HG03280 (cell line): ENCODE results near the gene PRR33.

Experiments
- ATAC-seq: cut with Tn5 transposase; IDR thresholded peaks from one replicate; pipeline ENCODE4 v1.9.1; 2021; ENCODE audit warnings: mild to moderate bottlenecking, moderate library complexity; ENCODE audit not compliant: unreplicated experiment

Gene PRR33

DNA sequence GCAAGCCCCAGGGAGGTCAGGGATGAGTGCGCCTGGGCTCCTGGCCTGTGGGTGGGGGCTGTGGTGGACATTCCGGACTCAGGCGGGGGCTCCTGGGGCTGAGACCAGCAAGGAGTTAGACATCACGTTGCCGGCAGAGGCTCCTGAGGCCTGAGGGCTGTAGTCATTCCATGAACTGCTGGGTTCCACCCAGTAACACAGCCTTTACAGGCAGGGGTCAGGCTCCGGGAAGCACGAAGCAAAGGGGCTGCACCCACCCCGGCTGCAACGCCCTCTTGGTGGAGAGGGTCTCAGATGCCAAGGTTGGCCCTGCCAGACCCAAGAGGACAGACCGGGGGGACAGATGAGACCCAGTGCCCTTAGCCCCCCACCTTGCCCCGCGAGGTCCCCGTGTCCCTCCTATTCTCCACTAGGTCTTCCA lies 36.8 kb upstream of the PRR33 start:
- no peak for ATAC-seq

GRCh38 chr11:1927848-1928469 lies 36.3 kb upstream of the PRR33 start:
- ATAC-seq = no peak

DNA sequence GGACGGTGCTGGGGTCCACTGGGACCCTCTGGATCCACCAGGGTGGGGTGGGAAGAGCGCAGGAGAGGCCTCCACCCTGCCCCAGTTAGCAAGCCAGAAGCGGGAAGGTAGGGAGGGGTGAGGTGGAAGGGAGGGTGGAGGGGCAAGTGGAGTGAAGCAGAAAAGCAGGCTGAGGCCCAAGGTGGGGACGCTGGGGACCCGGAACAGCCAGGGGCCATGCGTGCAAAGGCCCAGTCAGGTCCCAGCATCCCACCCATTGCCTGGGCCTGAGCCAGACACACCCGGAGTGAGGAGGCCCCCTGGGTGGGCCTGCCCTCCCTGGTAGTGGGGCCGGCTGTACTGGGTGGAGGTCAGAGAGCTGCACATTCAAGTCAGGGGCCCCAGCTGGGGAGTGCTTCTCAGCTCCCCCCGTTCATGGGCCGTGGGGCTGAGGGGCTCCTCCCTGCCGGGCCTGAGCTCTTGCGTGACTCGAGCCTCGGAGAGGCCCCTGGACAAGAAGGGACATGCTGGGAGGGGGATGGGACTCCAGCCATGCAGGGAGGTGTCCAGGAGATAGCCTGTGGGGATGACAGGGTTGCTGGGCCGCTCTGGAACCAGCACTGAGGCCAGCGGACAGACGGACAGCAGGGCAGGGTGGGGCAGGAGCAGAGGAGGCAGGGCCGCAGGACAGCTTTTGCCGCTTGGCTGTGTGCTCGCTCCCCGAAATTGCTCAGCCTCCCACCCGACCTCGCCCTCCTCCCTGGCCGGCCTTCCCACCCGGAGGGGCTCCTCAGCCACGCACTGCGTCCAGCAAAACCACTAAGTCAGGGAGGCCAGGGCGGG lies 35.5 kb upstream of the PRR33 start:
- ATAC-seq = no peak

- ATAC-seq = no peak
Measured at GRCh38 chr11:1926156-1927025, 34.7 kb upstream of the PRR33 start.

DNA sequence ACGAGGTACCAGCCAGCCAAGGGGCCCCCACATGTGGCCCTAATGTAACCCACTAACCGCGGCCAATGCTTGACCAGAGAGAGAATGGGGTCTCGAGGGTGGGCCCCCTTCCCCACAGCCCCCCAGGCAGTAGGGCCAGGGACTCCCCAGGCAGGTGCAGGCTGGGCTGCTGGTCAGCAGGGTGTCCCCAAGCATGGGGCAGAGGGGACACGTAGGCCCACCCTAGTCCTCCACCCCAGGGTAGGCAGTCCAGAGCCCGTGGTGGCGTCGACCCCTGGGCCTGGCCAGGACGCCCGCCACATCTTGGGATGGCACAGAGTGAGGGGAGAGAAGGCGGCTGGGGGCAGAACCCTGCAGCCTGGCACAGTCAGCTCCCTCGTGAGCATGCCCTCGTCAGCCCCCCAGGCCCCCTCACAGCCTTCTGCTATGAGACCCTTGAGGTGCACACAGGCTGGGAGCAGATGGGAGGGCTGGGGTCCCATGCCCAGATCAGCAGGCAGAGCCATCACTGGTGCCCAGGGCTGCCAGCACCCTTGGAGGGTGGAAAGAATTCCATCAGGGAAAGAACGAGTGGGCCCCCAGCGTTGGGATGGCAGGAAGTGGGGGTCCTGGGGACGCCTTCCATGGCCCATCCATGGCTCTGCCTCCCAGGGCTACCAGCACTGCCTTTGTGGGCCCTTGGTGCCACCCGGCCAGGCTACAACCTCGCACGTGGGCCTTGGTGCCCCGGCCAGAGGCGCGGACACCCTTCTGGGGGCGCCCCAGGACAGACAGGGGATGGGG lies 33.9 kb upstream of the PRR33 start:
- no peak for ATAC-seq

DNA sequence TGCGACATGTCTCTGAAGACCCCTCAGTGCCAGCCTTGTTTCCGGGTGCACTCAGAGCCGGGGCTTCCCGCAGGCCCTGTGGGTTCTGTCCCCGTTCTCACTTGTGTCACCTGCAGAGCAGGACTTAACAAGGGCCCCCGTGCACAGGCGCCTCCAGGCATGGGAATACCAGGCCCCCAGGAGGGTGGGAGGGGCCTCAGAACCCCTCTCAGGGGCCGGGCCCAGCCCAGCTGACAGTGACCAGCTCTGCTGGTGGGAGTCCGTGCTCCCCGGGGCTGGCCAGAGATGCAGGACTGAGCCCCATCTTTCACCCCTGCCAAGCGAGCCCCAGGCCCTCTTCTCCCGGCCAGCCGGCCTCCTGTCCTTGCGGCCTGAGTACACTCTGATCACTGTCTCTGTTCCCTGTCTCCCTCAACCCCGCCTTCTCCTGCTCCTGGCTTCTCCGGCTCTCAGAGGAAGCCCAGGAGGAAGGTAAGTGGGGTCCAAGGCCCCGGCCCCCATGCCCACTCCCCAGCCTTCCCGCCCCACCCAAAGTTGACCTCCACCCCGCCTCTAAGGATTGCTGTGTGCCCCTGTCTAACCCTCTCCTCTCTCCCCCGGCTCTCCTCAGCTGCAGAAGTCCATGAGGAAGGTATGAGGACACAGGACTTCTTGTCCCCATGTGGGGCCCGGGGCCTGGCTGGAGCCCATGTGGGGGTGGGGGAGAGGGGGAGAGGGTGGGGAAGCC lies 33.1 kb upstream of the PRR33 start:
- no peak for ATAC-seq

- ATAC-seq = no peak
Measured at GRCh38 chr11:1924181-1924580, 32.5 kb upstream of the PRR33 start.

- no peak for ATAC-seq
Measured at GRCh38 chr11:1923201-1923956, 31.7 kb upstream of the PRR33 start.

GRCh38 chr11:1922481-1923081 lies 30.9 kb upstream of the PRR33 start:
- no peak for ATAC-seq

DNA sequence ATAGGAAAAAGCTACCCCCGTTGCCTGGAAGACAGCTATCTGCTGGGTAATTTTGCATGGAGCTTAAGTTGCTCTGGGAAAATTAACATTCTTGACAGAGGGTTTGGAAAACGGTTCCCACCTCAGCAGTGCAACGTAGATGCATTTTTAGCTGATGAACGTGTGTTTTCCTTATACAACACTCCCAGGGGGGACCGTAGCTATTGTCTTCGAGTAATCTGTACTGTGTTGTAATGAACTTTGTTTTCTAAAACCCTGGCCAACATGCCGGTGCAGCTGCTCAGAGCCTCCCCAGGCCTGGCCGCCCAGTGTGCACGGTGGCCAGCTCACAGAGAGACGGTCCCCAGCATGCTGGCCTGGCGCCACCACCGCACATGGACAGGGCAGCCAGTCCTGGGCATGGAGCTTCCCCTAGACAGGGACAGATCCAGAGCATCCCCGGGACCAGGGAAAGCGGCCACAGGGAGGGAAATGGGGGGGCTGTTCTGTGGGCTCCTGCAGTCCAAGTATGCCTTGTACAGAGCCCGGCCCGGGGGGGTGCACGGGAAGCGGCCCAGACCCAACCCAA lies 30.0 kb upstream of the PRR33 start:
- ATAC-seq = no peak

DNA sequence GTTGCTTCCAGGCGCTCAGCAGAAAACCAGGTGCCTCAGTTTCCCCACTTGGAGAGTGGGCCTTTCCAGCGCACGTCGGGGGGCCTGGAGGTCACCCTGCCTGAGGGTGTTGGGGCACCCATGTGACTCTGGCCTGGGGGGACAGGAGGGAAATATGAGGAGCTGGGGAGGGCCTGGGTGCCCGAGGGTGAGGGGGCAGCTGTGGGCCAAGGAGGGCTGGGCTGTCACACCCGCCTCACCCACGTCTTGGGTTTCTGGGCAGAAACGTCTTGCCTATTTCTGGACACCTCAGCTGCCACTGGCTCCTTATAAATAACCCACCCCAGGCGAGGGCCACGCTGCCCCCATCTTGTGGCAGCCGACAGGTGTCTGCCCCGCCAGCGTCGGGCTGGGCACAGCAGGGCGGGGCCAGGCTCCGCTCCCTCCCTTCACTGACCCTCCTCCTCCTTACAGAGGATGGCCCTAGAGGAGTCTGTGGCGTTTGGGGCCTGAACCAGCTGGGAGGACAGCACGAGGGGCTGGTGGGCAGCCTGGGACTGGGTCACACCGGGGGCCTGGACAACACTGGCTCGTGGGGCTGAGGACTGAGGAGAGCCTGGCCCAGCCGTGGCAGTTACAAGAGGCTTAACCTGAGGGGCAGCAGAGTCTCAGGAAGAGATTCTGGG lies 29.3 kb upstream of the PRR33 start:
- ATAC-seq = no peak

GRCh38 chr11:1920128-1920908 lies 28.6 kb upstream of the PRR33 start:
- ATAC-seq = no peak

- ATAC-seq = no peak
Measured at GRCh38 chr11:1919391-1920127, 27.9 kb upstream of the PRR33 start, which contains the start of gene TNNT3. Gene TNNT3, plus strand, starts transcription at chr11:1919703. Its CDS starts 3,172 bp downstream, at chr11:1922875.

- ATAC-seq = no peak
Measured at GRCh38 chr11:1918436-1919315, 27.0 kb upstream of the PRR33 start.
